Hindlimb muscle (tissue), 1 donor: ENCODE results near the gene IGFN1. TPM values are rescaled to one million over a fixed set of nuclear protein-coding genes. Genes with fewer than 3 reads are reported as not detected.

Experiments
- DNase-seq: peaks from one replicate; pipeline ENCODE4 v3.0.0-alpha.2; 2013
- polyA plus RNA-seq: library from polyadenylated mRNA; unstranded; fragments of 120-200 nt; gene quantifications from one replicate; pipeline ENCODE4 v1.2.1, GENCODE V29; 2013; ENCODE audit not compliant: insufficient read length

IGFN1 gene
- polyA plus RNA-seq, 1 donor = 2.6 TPM

GRCh38 chr1:201163707-201164106 lies 26.9 kb upstream of the IGFN1 start:
- no peak for DNase-seq

DNA sequence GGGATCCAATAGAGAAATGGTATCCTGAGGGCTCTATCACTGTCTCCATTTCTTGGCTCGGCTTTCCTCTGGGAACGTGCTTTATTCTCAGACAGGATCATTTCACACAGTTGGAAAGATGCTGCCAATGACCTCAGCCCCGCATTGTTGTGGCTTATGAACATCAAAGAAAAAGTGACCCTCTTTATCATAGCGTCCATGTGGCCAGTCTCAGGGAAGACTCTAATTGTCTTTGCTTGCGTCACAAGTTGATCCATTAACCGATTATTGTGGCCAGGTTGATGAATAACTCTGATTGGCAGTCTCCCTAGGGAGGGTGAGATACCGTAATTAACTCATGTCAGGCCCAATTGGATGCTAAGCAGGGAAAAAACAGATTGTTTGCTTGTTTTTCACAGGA lies 26.0 kb upstream of the IGFN1 start:
- no peak for DNase-seq

GRCh38 chr1:201167041-201167991 lies 23.3 kb upstream of the IGFN1 start:
- no peak for DNase-seq

DNA sequence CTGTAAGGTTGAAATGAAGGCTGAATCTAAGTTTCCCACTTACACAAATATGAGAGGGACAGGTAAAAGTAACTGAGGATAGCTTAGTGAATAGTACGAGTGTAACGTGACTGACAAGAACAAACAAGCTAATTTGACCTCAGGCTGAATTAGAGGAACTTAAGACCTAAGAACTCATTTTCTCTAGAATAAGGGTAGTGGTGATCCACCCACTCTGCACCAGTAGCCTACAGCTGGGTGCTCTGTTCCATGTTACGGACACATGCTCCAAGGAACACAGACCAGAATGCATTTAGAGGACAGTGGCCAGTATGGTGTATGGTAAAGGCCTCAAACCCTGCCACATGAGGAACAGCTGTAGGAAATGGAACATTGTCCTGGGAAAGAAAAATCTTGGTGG lies 21.4 kb upstream of the IGFN1 start:
- no peak for DNase-seq

DNA sequence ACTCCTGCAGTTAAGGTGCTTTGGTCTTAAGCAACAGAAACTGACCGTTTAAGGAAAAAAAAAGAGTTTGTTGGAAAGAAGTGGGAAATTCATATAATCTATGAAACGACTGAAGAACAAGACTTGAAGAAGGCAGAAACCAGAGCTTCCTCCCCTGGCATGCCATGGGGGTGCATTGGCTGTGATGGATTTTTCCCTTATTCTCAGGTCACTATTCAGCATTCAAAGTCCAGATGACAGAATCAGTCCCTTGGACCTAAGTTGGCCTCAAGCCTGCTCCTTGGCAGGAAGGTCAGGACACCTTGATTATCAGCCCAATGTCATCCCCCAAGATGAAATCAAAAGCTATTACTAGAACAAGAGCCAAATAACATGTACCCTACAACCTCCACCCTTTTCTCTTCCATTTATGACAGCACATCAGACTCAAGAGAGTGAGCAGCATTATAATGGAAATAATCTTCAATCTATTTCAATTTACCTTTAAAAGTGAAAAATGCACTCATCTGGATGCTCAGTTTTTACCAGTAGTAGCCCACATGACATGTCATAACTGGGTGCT lies 20.6 kb upstream of the IGFN1 start:
- DNase-seq = no peak

DNA sequence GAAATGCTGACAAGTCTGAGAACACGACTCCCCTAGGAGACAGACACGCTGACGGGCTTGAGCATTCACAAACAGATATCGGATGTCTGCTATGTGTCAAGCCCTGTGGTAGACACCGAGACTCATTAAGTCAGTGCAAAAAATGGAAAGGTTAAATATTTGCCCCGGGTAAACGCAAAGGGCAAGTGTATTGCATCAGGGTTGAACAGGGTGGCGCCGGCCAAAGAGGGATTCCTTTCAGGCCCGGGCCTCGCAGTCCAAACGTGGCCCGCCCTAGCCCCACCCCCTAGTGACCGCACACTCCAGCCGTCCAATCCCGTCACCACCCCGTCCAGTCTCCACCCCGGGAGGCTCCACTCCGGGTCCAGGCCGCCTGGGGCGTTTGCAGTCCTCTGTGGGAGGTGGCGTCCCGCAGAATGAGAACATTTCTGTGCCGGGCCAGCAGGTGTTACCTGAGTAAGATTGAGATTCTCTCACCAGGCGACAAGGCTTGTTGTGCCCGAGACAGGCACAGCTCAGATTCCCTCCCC lies 20.0 kb upstream of the IGFN1 start:
- DNase-seq = peak; percentile 93

DNA sequence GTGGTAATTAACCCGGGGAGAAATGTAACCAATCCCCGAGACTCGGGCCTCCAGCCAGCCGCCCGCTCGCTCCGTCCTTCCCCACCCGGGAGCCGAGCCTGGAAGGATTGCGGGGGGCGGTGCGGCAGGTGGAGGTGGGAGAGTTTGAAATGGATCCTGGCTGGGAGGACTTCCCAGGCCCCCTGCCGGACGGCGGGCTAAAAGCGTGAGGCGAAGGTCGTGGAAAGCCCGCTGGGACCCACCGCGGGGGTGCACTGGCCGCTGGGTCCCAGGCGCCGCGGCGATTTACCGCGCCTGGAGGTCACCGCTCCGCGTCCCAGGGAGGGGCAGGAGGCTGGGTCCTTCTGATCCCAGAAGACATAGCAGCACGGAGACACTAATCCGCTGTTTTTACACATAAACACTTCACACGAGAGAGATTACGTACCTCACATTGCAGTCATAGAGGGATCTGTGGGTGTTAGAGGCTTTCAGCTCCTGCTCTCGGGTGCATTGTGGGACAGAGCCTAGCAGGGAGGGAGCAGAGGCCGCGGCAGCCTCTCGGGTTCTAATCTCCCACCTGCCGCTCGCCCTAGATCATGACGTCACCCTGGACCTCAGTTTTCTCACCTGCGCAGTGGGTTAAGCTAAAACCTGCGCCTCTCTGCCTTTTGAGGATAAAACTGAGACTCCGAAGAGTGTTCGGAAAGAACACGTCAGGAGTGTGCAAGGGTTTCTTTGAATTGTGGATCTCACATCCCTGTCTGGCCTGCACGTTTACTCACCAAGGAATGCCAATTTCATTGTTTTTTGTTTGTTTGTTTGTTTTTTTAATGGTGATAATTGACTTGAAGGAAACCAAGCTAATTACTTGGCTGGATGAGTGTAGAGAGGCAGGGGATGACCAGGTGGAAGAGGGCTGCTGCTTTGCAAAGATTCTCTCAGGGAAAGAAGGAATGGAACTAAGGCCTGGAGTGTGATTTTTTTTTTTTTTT lies 19.3 kb upstream of the IGFN1 start:
- DNase-seq = peak; percentile 65

GRCh38 chr1:201172326-201172725 lies 18.3 kb upstream of the IGFN1 start:
- no peak for DNase-seq

- no peak for DNase-seq
These were observed 17.5 kb upstream of the IGFN1 start for GRCh38 chr1:201172999-201173610.

DNA sequence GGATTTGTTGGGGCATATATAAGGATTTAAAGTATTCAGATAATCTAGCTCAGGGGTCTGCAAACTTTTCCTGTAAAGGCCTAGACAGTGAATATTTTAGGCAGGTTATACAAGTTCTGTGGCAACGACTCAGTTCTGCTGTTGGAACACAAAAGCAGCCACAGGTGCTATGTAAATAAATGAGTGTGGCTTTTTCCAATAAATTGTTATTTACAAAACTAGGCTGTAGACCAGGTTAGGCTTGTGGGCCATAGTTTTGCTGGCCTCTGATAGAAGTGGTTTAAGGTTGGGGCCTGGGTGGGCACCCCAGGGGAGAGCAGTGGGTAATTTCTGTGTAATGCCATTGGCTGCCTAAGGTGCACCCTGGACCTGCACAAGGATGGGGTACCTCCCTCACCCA lies 16.9 kb upstream of the IGFN1 start:
- DNase-seq = no peak

- no peak for DNase-seq
These were observed 14.7 kb upstream of the IGFN1 start for GRCh38 chr1:201175820-201176500.

DNA sequence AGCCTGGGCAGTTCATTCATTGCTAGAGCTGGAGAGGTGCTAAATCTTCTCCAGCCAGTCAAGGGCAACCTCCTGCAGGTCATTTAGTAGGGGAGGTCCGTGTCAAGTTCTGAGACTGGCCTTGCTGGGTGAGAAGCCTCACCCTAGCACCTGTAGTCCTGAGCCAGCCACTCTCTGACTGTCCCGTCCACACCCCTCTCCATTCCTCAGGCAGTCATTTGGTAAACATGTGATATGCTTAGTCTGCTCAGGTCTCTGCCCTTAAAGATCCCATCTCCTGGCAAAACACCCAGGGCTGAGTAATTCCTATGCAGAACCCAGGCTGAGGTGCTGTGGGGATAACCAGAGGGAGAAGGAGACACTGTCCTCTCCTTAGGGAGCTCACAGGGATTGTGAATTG lies 13.7 kb upstream of the IGFN1 start:
- DNase-seq = no peak

DNA sequence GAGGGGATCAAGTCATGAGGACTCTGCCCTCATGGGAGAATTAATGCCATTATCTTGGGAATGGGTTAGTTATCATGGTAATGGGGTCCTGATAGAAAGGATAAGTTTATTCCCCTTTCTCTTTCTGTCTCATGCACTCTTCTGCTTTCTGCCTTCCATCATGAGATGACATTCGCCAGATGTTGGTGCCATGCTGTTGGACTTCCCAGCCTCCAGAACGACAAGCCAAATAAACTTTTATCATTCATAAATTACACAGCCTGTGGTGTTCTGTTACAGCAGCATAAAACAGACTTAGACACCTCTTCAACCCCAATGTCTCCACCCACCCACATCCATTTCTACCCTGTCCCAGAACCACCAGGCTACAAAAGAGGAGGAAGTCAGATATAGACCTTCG lies 11.9 kb upstream of the IGFN1 start:
- no peak for DNase-seq

DNA sequence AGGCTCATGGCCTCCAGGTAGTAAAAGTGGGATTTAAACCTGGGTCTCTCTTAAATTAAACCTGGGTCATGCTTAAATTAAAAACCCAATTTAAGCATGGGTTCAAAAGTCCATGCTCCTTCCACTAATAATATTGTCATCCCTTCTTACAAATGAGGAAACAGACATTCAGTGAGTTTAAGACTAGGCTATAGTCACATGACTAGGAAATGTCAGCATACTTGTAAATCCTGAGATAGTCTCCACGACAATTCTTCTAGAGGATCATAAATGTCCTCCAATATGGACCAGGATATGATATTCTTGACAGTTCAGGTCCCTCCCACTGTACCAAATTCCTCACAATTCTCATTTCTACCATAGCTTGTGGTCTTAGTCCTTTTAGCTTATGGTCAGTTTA lies 10.5 kb upstream of the IGFN1 start:
- DNase-seq = no peak

GRCh38 chr1:201180901-201181300 lies 9.7 kb upstream of the IGFN1 start:
- no peak for DNase-seq

- no peak for DNase-seq
These were observed 9.3 kb upstream of the IGFN1 start for GRCh38 chr1:201181323-201181722.

- no peak for DNase-seq
These were observed 8.9 kb upstream of the IGFN1 start for GRCh38 chr1:201181726-201182125.

- no peak for DNase-seq
These were observed 7.4 kb upstream of the IGFN1 start for GRCh38 chr1:201183209-201183608.

DNA sequence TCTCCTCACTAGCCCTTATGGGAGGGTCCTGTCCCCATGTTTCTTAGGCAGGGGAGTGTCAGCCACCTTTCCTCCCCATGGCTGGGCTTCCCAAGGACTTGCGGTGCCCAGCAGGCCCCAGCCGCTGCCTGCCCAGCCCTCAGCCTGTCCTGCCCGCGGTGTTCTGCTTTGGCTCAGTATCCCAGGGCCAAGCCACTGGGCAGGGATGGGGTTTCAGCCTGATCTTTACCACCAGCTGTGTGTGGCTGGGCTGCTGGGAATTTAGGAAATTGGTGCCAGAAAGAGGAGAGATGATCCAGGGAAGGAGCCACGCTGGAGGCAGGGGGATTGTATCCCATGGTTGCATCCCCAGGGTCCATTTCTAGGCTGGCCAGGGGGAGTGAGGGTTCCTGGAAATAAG lies 6.9 kb upstream of the IGFN1 start:
- no peak for DNase-seq

GRCh38 chr1:201184307-201185122 lies 6.1 kb upstream of the IGFN1 start:
- DNase-seq = no peak

DNA sequence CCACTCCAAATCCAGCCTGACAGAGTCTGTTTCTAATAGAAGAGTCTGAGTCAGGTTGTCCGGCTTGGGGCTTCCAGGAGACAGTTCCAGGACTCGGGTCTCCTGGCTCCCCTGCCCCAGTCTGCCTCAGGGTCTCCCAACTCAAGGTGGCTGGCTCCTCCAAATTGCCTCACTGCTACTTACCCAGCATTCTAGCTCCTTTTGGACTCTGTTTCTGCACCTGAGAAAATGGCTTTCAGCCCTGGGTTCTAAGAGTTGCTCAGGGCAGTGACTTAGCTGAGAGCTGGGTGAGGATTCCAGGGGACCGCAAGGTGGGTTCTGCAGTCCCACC lies 5.5 kb upstream of the IGFN1 start:
- DNase-seq = no peak
